Transverse colon (tissue), 4 donors: ENCODE data around the gene TWNK. TPM values are rescaled to one million over a fixed set of nuclear protein-coding genes. Genes with fewer than 3 reads are reported as not detected.

Source experiments
- DNase-seq: peaks from one replicate; pipeline ENCODE4 v3.0.0-alpha.2; 2019
- H3K27ac ChIP-seq, 4 donors: fragments of 200-600 bp; sonication (generic); 2 replicates each; pipeline ENCODE4 v1.5.1; 2016 to 2018; ENCODE audit warnings: inconsistent platforms in 4 of 4
- H3K27me3 ChIP-seq: fragments of 200-600 bp; sonication (generic); 2 replicates; pipeline ENCODE4 v1.5.1; 2017; ENCODE audit warnings: inconsistent platforms
- H3K36me3 ChIP-seq, 4 donors: fragments of 200-600 bp; sonication (generic); 2 replicates each; pipeline ENCODE4 v1.5.1; 2017 to 2019; ENCODE audit warnings: inconsistent platforms in 4 of 4
- H3K4me1 ChIP-seq, 4 donors: fragments of 200-600 bp; sonication (generic); 2 replicates each; pipeline ENCODE4 v1.5.1; 2017 to 2020; ENCODE audit warnings: inconsistent platforms in 4 of 4
- H3K4me3 ChIP-seq, 4 donors: fragments of 200-600 bp; sonication (generic); 1 replicate in 1 of 4; 2 replicates in 3 of 4; pipeline versions ENCODE4 v1.5.1 to v1.6.1; 2017 to 2019; ENCODE audit warnings: inconsistent platforms in 4 of 4
- H3K9me3 ChIP-seq, 2 donors: fragments of 200-600 bp; sonication (generic); 2 replicates each; pipeline ENCODE4 v1.5.1; 2017 to 2019; ENCODE audit warnings: inconsistent platforms in 2 of 2
- CTCF ChIP-seq, 5 experiments: fragments of 200-600 bp in 3 of 5; fragments of 450-650 bp in 2 of 5; sonication (generic) in 3 of 5; IDR thresholded peaks; 1 replicate in 2 of 5; 2 replicates in 3 of 5; pipeline ENCODE4 v1.5.1; 2016 to 2017; ENCODE audit warnings: antibody characterized with exemption in 5 of 5, inconsistent platforms in 3 of 5, mild to moderate bottlenecking in 2 of 5, moderate library complexity in 1 of 5
- EP300 ChIP-seq: sonication (generic); formaldehyde crosslinking; IDR thresholded peaks from one replicate; pipeline ENCODE4 v1.6.1; 2017; ENCODE audit warnings: antibody characterized with exemption, low read depth
- POLR2A ChIP-seq: fragments of 450-650 bp; IDR thresholded peaks from one replicate; pipeline ENCODE4 v1.6.1; 2016; ENCODE audit warnings: antibody characterized with exemption, mild to moderate bottlenecking, moderate library complexity
- POLR2AphosphoS5 ChIP-seq, 3 donors: sonication (generic); formaldehyde crosslinking; IDR thresholded peaks; one replicate each; pipeline ENCODE4 v1.6.1; 2016; ENCODE audit warnings: antibody characterized with exemption in 3 of 3
- WGBS, 2 donors: methylation state at CpG; one replicate each; pipeline ENCODE4 v1.1.5; 2018; ENCODE audit warnings: low coverage in 1 of 2; 5-methylcytosine and 5-hydroxymethylcytosine counted together
- in situ Hi-C, 4 donors: fragments of 200-750 bp; cut with MboI; loops; one replicate each; pipeline versions ENCODE4 v1.15.0 to v1.15.1; 2017; ENCODE audit warnings: low sequenced_read_pairs in 3 of 4, low pct_ligation_motif_present in 1 of 4, low pct_unique_long_range_greater_than_20kb in 1 of 4
- intact Hi-C: fragments of 100-400 bp; cut with DNase I; formaldehyde crosslinking; loops from one replicate; pipeline ENCODE4 v1.15.1; 2023; ENCODE audit warnings: low total_unique reads
- total RNA-seq, 4 donors: library from RNA; depleted of rRNA; stranded (reverse); fragments of >200 nt; gene quantifications; one replicate each; pipeline ENCODE4 v1.1.0, GENCODE V29; 2016

TWNK gene
- total RNA-seq, 4 donors from 2014 or later = 1.1 to 12.7 (median 3.3) TPM

GRCh38 chr10:100978901-100979195, 8.5 kb upstream of the TWNK start:
- Histone ChIP-seq H3K27ac (no peak overlapping the region), H3K9me3 (no peaks in the 10 kb centered on the region), H3K4me1 (no peaks in the 10 kb centered on the region), H3K4me3 (no peak overlapping the region), H3K27me3 (no peaks in the 10 kb centered on the region), H3K36me3 (peaks cover 0 to 8% (median 0%) of the 10 kb centered on the region in 4 donors)
- in situ Hi-C loops = no loop called here
- 85% methylated on average over 10 of the region's 10 CpGs; no CpG with 5 or more reads in 1 of the 2 donors for WGBS, 2 donors
- DNase-seq = no peak
- no peak for TF ChIP-seq CTCF (IDR thresholded peaks at IDR 0.05)
- no peak for TF ChIP-seq EP300
- TF ChIP-seq POLR2AphosphoS5 (IDR thresholded peaks at IDR 0.05) = no peak
- TF ChIP-seq POLR2A = no peak
- intact Hi-C loops = no loop called here

- WGBS, 2 donors = 93% methylated on average over 16 of the region's 16 CpGs; no CpG with 5 or more reads in 1 of the 2 donors
- no peak overlapping the region for H3K4me3 ChIP-seq
- intact Hi-C loops = no loop called here
- no peak overlapping the region for H3K27ac ChIP-seq
- no peaks in the 10 kb centered on the region for H3K4me1 ChIP-seq
- H3K27me3 ChIP-seq = no peaks in the 10 kb centered on the region
- H3K9me3 ChIP-seq = no peaks in the 10 kb centered on the region
- peaks cover 0 to 8% (median 0%) of the 10 kb centered on the region in 4 donors for H3K36me3 ChIP-seq
- DNase-seq = no peak
- in situ Hi-C loops = no loop called here
- TF ChIP-seq CTCF (IDR thresholded peaks at IDR 0.05) (no peak), POLR2AphosphoS5 (IDR thresholded peaks at IDR 0.05) (no peak), POLR2A (no peak), EP300 (no peak)
Observed at GRCh38 chr10:100979791-100980272, 7.5 kb upstream of the TWNK start.

GRCh38 chr10:100980311-100980710, 7.0 kb upstream of the TWNK start:
- TF ChIP-seq CTCF (IDR thresholded peaks at IDR 0.05) = no peak
- no peak for TF ChIP-seq POLR2AphosphoS5 (IDR thresholded peaks at IDR 0.05)
- TF ChIP-seq EP300 = no peak
- TF ChIP-seq POLR2A = no peak
- Histone ChIP-seq H3K4me3 (no peak overlapping the region), H3K27me3 (no peaks in the 10 kb centered on the region), H3K27ac (no peak overlapping the region), H3K36me3 (peaks cover 0 to 8% (median 0%) of the 10 kb centered on the region in 4 donors), H3K9me3 (no peaks in the 10 kb centered on the region), H3K4me1 (peaks cover 0 to under 1% (median 0%) of the 10 kb centered on the region in 4 donors)
- in situ Hi-C loops = no loop called here
- intact Hi-C loops = no loop called here
- no peak for DNase-seq
- WGBS, 2 donors = 93 to 100% methylated on average over 2 of the region's 2 CpGs

GRCh38 chr10:100980711-100981110, 6.6 kb upstream of the TWNK start:
- H3K4me1 ChIP-seq = peaks cover 0 to 5% (median 2%) of the 10 kb centered on the region in 4 donors
- H3K4me3 ChIP-seq = no peak overlapping the region
- intact Hi-C loops = no loop called here
- no peaks in the 10 kb centered on the region for H3K9me3 ChIP-seq
- no peak for TF ChIP-seq POLR2AphosphoS5 (IDR thresholded peaks at IDR 0.05)
- no peak for TF ChIP-seq CTCF (IDR thresholded peaks at IDR 0.05)
- TF ChIP-seq EP300 = no peak
- no peak for TF ChIP-seq POLR2A
- no peak overlapping the region for H3K27ac ChIP-seq
- in situ Hi-C loops = no loop called here
- H3K36me3 ChIP-seq = peaks cover 0 to 8% (median 0%) of the 10 kb centered on the region in 4 donors
- WGBS, 2 donors = 98% methylated on average over 7 of the region's 7 CpGs; no CpG with 5 or more reads in 1 of the 2 donors
- peak; percentile 3 for DNase-seq
- no peaks in the 10 kb centered on the region for H3K27me3 ChIP-seq
